ENCODE results near the gene DNMT1.

DNA sequence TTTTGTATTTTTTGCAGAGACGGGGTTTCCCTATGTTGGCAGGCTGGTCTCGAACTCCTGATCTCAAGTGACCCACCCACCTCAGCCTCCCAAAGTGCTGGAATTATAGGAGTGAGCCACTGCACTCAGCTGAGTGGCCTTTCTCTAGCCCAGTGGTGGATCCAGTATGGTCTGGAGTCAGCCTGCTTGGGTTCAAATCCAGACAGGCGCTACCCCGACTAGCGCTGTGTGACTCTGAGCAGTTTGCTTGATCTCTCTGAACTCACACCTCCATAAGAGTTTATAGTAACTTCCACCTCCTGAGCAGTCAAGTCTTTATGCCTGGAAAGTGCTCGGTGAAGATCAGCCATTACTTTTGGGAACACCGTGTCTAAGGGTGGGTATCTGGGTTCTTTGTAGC lies 25.9 kb upstream of the DNMT1 start:
- TF ChIP-seq, protein P1, sequence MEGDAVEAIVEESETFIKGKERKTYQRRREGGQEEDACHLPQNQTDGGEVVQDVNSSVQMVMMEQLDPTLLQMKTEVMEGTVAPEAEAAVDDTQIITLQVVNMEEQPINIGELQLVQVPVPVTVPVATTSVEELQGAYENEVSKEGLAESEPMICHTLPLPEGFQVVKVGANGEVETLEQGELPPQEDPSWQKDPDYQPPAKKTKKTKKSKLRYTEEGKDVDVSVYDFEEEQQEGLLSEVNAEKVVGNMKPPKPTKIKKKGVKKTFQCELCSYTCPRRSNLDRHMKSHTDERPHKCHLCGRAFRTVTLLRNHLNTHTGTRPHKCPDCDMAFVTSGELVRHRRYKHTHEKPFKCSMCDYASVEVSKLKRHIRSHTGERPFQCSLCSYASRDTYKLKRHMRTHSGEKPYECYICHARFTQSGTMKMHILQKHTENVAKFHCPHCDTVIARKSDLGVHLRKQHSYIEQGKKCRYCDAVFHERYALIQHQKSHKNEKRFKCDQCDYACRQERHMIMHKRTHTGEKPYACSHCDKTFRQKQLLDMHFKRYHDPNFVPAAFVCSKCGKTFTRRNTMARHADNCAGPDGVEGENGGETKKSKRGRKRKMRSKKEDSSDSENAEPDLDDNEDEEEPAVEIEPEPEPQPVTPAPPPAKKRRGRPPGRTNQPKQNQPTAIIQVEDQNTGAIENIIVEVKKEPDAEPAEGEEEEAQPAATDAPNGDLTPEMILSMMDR (IDR thresholded peaks at IDR 0.05), result no peak
- TF ChIP-seq POLR2A (IDR thresholded peaks at IDR 0.05), result no peak

Data from testis (tissue), 2 donors.